PC-9 (cell line): ENCODE data around the gene SLC4A9.

ENCODE experiments used
- EZH2 ChIP-seq: fragments of 200-600 bp; sonication (generic); IDR thresholded peaks from 2 replicates; pipeline ENCODE4 v1.8.0; 2017; ENCODE audit warnings: antibody characterized with exemption, low read depth
- TF ChIP-seq, protein P1 (sequence below): fragments of 200-600 bp; sonication (generic); conservative IDR thresholded peaks from 2 replicates; pipeline ENCODE4 v1.6.1; 2017; ENCODE audit warnings: mixed run types, antibody characterized with exemption, mild to moderate bottlenecking, moderate library complexity

DNA sequence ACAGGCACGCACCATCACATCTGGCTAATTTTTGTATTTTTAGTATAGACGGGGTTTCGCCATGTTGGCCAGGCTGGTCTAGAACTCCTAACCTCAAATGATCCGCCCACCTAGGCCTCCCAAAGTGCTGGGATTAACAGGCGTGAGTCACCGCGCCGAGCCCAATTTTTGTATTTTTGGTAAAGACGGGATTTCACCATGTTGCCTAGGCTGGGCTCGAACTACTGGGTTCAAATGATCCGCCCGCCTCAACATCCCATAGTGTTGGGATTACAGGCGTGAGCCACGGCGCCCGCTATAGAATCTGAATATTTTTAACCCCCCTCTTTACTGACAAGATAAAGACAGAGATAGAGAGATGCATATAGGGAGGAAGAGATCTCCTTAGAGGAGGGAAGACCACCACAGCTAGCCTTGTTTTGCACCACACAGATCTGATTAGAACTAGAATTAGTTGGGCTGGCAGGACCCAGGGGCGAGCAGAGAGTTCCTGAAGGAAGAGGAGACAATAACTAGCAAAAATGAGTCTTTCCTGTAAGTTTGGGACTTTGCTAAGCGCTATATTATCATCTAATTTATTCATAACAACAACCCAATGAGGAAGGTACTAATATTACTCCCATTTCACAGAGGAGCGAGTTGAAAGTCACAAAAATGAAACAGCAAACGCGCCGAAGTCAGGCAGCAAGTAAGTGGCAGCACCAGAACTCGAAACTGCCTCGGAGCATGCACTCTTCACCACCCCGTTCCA is 40.2 kb downstream of the SLC4A9 start:
- TF ChIP-seq, protein P1, sequence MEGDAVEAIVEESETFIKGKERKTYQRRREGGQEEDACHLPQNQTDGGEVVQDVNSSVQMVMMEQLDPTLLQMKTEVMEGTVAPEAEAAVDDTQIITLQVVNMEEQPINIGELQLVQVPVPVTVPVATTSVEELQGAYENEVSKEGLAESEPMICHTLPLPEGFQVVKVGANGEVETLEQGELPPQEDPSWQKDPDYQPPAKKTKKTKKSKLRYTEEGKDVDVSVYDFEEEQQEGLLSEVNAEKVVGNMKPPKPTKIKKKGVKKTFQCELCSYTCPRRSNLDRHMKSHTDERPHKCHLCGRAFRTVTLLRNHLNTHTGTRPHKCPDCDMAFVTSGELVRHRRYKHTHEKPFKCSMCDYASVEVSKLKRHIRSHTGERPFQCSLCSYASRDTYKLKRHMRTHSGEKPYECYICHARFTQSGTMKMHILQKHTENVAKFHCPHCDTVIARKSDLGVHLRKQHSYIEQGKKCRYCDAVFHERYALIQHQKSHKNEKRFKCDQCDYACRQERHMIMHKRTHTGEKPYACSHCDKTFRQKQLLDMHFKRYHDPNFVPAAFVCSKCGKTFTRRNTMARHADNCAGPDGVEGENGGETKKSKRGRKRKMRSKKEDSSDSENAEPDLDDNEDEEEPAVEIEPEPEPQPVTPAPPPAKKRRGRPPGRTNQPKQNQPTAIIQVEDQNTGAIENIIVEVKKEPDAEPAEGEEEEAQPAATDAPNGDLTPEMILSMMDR = no peak
- no peak for TF ChIP-seq EZH2
